NCI-H1436 treated with DMSO at 0.1 percent for 48 hours (cell line): ENCODE results near the gene CMTM8.

Source experiments
- DNase-seq: peaks from one replicate; lab custom pipeline; 2025; lab: John Stamatoyannopoulos, UW

Gene CMTM8

GRCh38 chr3:32229565-32229964, 8.9 kb upstream of the CMTM8 start:
- DNase-seq, result no peak

GRCh38 chr3:32236377-32236776, 2.1 kb upstream of the CMTM8 start:
- DNase-seq, result no peak

- DNase-seq, result no peak
These were observed 619 bp upstream of the CMTM8 start for GRCh38 chr3:32237670-32238452.

GRCh38 chr3:32239307-32240158, 1.1 kb downstream of the CMTM8 start:
- DNase-seq, result no peak

- DNase-seq, result no peak
These were observed 1.7 kb downstream of the CMTM8 start for GRCh38 chr3:32240159-32240545.

GRCh38 chr3:32241100-32241499, 2.6 kb downstream of the CMTM8 start:
- DNase-seq, result no peak

GRCh38 chr3:32243519-32243918, 5.0 kb downstream of the CMTM8 start:
- no peak for DNase-seq

- no peak for DNase-seq
These were observed 6.7 kb downstream of the CMTM8 start for GRCh38 chr3:32245200-32245599.

GRCh38 chr3:32246079-32246675, 7.7 kb downstream of the CMTM8 start:
- DNase-seq, result no peak

- no peak for DNase-seq
These were observed 10.8 kb downstream of the CMTM8 start for GRCh38 chr3:32249184-32249782.

GRCh38 chr3:32254268-32254667, 15.8 kb downstream of the CMTM8 start:
- DNase-seq, result no peak

- DNase-seq, result no peak
These were observed 16.9 kb downstream of the CMTM8 start for GRCh38 chr3:32255345-32255744.

GRCh38 chr3:32256206-32256605, 17.7 kb downstream of the CMTM8 start:
- DNase-seq, result no peak

- no peak for DNase-seq
These were observed 18.6 kb downstream of the CMTM8 start for GRCh38 chr3:32257042-32257441.

- no peak for DNase-seq
These were observed 19.4 kb downstream of the CMTM8 start for GRCh38 chr3:32257641-32258438.

GRCh38 chr3:32258869-32259268, 20.4 kb downstream of the CMTM8 start:
- no peak for DNase-seq

GRCh38 chr3:32261545-32261944, 23.1 kb downstream of the CMTM8 start:
- no peak for DNase-seq

GRCh38 chr3:32262201-32262600, 23.7 kb downstream of the CMTM8 start:
- no peak for DNase-seq

GRCh38 chr3:32274306-32274705, 35.8 kb downstream of the CMTM8 start:
- no peak for DNase-seq

- no peak for DNase-seq
These were observed 37.0 kb downstream of the CMTM8 start for GRCh38 chr3:32275506-32275905.

- no peak for DNase-seq
These were observed 37.9 kb downstream of the CMTM8 start for GRCh38 chr3:32276279-32276841.
